Measurements from ENCODE around the gene KATNAL1.
"Not testable (repeated sequence)": the region's sequence is repeated elsewhere in the genome, so short reads cannot be mapped to it uniquely, and the experiment has no call there.

KATNAL1 gene

DNA sequence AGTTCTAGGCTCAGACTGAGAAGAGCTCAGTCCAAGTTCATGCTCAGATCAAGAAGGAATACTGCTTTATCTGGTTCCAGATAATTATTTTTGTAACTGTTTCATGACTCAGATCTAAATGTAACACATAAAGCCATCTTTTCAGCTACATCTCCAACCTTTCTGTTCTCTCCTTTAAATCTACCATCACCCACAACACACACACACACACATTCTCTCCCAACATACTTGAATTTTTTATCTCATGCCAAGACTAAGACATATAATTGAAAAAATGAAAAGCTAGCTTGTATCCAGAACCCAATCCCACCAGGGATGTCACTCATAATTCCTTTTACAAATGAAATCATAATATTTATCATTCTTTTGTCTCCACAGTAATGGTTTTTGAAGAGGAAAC is 7.6 kb downstream of the KATNAL1 start:
- H3K4me3 ChIP-seq (ENCODE audit: low read depth, low read length): no peak overlapping the region
- TF ChIP-seq, protein P1, sequence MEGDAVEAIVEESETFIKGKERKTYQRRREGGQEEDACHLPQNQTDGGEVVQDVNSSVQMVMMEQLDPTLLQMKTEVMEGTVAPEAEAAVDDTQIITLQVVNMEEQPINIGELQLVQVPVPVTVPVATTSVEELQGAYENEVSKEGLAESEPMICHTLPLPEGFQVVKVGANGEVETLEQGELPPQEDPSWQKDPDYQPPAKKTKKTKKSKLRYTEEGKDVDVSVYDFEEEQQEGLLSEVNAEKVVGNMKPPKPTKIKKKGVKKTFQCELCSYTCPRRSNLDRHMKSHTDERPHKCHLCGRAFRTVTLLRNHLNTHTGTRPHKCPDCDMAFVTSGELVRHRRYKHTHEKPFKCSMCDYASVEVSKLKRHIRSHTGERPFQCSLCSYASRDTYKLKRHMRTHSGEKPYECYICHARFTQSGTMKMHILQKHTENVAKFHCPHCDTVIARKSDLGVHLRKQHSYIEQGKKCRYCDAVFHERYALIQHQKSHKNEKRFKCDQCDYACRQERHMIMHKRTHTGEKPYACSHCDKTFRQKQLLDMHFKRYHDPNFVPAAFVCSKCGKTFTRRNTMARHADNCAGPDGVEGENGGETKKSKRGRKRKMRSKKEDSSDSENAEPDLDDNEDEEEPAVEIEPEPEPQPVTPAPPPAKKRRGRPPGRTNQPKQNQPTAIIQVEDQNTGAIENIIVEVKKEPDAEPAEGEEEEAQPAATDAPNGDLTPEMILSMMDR (IDR thresholded peaks at IDR 0.05; ENCODE audit: borderline replicate concordance, insufficient read depth, low read depth, low read length): no peak

DNA sequence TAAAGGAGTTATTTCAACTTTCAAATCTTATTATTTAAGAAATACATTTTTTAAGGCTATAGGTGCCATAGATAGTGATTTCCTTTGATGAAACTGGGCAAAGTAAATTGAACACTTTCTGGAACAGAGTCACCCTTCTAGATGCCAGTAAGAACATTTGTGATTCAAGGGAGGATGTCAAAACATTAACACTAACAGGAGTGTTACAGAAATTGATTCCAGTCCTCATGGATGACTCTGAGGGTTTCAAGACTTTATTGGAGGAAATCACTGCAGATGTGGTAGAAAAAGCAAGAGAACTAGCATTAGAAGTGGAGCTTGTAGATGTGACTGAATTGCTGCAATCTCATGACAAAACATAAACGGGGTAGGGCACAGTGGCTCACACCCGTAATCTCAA is 12.2 kb downstream of the KATNAL1 start:
- TF ChIP-seq, protein P1 (IDR thresholded peaks at IDR 0.05; ENCODE audit: borderline replicate concordance, insufficient read depth, low read depth, low read length): no peak
- H3K4me3 ChIP-seq (ENCODE audit: low read depth, low read length): no peak overlapping the region

DNA sequence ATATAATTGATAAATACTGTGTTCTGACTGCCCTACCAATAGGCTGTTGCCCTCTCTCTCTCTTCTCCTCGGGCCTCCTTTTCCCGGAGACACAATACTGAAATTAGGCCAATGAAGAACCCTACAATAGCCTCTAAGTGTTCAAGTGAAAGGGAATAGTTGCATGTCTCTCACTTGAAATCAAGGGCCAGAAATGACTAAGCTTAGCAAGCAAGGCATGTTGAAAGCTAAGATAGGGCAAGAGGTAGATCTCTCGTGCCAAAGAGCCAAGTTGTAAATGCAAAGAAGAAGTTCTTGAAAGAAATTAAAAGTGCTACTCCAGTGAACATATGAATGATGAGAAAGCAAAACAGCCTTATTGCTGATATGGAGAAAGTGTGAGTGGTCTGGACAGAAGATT is 13.3 kb downstream of the KATNAL1 start:
- no peak overlapping the region for H3K4me3 ChIP-seq (ENCODE audit: low read depth, low read length)
- TF ChIP-seq, protein P1 (IDR thresholded peaks at IDR 0.05; ENCODE audit: borderline replicate concordance, insufficient read depth, low read depth, low read length): no peak

DNA sequence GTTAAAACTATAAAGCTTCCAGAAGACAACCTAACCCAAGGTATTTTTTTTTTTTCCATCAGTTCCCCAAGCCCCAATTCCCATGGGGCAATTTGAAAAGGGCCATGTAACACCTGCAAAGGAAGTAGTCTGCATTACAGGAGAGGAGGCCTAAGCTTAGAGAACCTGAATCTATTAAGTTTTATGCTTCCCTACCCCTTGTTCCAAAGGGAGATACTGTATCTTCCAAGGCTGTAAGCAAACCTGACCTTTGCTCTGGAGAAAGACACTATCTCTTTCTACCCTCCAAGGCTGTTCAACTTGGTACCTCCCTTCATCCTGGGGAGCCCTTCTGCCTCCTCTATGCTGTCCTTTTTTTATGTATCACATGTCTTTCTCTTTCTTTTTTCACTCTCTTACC is 15.0 kb downstream of the KATNAL1 start:
- TF ChIP-seq, protein P1 (IDR thresholded peaks at IDR 0.05; ENCODE audit: borderline replicate concordance, insufficient read depth, low read depth, low read length): no peak
- no peak overlapping the region for H3K4me3 ChIP-seq (ENCODE audit: low read depth, low read length)

DNA sequence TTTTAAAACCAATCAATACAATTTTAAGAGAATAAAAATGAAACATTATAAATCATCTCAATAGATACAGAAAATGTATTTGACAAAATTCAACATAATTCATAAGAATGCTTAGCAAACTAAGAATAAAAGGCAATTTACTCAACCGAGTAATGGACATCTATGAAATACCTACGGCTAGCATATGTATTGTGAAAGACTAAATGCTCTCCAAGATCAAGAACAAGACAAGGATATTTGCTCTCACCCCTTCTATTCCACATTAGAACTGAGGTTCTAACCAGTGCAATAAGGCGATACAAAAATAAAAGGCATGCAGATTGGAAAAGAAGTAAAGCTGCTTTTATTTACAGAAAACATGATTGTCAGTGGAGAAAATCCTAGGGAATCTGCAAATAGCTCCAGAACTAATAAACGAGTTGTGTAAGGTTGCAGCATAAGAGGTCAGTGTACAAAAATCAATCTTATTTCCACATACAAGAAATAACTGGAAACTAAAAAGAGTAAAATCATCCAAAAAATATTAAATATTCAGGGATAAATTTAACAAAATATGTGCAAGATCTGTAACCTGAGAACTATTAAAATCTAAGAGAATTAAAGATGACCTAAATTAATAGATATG is 16.4 kb downstream of the KATNAL1 start:
- no peak overlapping the region for H3K4me3 ChIP-seq (ENCODE audit: low read depth, low read length)
- TF ChIP-seq, protein P1 (IDR thresholded peaks at IDR 0.05; ENCODE audit: borderline replicate concordance, insufficient read depth, low read depth, low read length): no peak

DNA sequence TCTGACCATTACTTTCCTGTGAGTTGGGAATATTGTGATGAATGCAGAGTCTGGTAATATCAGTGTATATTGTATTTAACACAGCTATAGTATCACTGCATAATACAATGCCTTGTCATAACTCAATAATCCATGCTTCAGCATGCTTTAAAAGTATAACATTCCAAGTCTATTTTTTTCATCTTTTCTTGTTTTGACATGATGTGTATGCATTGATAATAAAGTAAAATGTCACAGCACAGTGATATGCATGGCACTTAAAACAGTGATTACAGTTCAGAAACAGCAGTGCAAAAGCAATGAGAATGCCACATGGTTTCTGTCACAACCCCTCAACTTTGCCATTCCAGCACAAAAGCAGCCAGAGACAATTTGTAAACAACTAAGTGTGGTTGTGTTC is 17.8 kb downstream of the KATNAL1 start:
- TF ChIP-seq, protein P1 (IDR thresholded peaks at IDR 0.05; ENCODE audit: borderline replicate concordance, insufficient read depth, low read depth, low read length): no peak

DNA sequence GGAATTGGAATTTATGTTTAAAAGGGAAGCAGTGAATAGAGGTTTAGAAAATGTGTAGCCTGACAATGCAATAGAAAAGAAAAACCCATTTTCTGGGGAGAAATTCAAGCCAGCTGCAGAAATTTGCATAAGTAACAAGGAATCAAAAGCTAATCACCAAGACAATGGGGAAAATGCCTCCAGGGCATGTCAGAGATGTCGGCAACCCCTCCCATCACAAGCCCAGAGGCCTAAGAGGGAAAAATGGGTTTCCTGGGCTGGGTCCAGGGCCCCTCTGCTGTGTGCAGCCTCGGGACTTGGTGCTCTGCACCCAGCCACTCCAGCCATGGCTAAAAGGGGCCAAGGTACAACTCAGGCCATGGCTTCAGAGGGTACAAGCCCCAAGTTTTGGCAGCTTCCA is 21.3 kb downstream of the KATNAL1 start:
- H3K4me3 ChIP-seq (ENCODE audit: low read depth, low read length): not testable (repeated sequence)

More for the DNA sequence above, 17.8 kb downstream of the KATNAL1 start:
- no peak overlapping the region for H3K4me3 ChIP-seq (ENCODE audit: low read depth, low read length)

DNA sequence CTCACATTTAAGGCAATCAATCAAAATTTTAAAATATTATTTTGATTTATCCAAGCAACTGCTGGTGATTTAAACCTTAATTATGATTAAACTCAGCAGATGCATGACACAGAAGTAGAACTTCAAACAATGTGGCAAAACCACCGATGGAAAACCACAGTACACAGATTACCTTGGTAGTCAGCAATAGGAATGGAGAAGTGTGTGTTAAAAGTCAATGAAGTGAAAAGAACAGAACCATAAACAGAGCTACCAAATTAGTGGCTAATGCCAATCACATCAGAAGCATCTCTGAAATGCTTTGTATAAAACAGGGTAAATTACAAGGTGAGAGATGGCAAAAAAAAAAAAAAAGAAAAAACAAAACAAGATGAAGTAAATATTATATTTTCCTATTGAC is 31.2 kb downstream of the KATNAL1 start:
- TF ChIP-seq, protein P1 (IDR thresholded peaks at IDR 0.05; ENCODE audit: borderline replicate concordance, insufficient read depth, low read depth, low read length): no peak
- no peak overlapping the region for H3K4me3 ChIP-seq (ENCODE audit: low read depth, low read length)

All from GM12875 (cell line).